HG02763 (cell line): Measurements from ENCODE around the gene BRSK1.

Experiments used
- ATAC-seq: cut with Tn5 transposase; IDR thresholded peaks from one replicate; pipeline ENCODE4 v1.9.1; 2021; ENCODE audit warnings: mild to moderate bottlenecking, moderate library complexity; ENCODE audit not compliant: unreplicated experiment

BRSK1 gene

DNA sequence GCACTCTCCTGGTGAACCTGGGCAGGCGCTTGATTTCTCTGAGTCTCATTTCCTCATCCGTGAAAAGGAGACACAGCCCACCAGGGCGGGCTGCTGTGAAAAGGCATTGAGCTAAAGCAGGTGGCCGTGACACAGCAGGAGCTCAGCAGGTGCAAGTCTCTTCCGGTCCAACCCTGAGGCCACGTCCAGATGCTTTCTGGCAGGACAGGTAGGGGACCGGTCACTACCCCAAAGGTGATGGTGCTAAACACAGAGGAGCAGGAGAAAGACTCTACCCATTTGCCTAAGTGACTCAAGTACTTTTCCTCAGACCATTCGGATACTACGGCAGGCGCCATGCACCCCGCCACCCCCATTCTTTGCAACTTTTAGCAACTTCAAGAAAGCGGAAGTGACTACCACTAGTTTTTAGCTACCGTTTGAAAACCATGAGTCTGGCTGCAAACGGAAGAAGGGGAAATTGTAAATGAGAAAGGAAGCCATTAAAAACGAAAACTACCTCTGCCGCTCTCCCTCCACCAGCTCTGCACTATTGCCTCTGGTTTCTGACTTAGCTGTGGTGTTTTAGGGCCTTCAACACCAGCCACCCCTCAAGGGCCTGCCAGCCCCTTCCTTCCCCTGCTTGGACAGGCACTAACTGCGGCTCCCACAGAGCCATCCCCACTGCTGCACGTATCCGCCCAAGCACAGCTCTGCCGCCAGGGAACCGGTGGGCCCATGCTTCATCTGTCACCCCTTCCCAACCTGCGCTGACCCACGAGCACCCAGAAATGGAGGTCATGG is 29.8 kb upstream of the BRSK1 start:
- no peak for ATAC-seq

GRCh38 chr19:55254625-55254977 is 29.2 kb upstream of the BRSK1 start:
- no peak for ATAC-seq

DNA sequence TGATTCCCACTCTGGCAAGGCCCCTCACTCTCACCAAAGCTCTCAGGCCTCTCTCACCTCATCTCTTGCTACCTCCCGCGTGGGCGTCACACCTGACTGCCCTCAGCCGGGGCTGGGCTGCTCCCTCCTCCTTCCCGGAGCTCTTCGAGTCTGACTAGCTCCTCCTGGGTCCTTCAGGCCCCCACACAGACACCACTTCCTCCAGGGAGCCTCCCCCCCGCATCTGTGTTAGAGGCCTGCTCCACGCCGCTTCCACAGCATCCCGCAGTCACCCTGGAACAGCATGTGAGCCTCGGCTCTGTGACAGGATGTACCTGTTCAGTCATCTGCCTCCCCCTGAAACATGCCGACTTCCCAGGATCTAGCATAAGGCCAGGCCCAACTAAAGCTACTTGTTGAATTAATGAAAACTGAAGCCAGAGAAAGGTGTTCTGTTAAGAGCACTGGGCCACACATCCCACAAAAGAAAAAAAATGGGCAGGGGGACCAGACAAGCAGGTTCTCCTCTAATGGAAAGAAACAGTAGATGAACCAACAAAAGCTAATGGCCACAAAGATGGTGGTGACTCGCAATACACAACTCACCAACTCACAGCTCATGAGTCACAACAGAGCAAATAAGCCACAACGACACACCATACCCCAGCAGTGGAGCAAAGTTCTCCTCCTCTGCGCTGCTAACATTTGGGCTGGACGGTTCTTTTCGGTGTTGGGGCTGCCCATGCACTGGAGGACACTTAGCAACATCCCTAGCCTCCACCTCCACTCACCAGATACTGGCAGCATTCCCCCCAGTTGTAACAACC is 28.0 kb upstream of the BRSK1 start:
- ATAC-seq, result no peak

DNA sequence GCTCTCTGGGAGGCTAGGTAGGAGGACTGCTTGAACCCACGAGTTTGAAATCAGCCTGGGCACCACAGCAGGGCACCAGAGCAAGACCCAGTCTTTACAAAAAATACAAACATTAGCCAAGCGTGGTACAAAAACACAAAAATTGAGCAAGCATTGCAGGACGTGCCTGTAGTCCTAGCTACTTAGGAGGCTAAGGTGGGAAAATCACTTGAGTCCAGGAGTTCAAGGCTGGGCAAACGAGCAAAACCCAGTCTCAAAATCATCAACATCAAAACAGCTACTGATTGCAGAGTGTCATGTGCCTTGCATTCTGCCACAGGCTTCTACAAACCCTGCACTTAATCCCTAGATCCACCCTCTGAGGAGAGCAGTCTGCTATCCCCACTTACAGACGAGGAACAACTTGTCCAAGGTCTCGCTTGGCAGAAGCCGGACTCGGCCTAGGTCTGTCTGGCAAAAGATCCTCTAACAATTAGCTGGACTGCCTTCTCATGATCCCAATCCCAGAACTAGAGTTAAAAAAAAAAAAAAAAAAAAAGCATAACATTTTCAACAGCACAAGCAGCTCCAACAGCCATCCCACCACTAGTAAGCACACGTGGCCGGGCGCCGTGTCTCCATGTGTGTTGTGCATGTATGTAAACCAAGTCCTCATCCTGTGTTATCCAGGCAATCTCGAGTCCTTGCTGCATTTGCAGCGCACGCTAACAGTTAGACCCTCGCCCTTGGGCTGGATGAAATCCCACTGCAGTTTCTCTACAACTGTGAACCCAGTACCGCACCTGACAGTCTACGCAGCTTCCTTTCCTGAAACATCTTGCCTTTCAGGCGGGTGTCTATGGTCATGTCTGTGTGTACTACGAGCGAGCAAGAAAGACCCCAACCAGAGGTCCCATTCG is 27.0 kb upstream of the BRSK1 start:
- no peak for ATAC-seq

DNA sequence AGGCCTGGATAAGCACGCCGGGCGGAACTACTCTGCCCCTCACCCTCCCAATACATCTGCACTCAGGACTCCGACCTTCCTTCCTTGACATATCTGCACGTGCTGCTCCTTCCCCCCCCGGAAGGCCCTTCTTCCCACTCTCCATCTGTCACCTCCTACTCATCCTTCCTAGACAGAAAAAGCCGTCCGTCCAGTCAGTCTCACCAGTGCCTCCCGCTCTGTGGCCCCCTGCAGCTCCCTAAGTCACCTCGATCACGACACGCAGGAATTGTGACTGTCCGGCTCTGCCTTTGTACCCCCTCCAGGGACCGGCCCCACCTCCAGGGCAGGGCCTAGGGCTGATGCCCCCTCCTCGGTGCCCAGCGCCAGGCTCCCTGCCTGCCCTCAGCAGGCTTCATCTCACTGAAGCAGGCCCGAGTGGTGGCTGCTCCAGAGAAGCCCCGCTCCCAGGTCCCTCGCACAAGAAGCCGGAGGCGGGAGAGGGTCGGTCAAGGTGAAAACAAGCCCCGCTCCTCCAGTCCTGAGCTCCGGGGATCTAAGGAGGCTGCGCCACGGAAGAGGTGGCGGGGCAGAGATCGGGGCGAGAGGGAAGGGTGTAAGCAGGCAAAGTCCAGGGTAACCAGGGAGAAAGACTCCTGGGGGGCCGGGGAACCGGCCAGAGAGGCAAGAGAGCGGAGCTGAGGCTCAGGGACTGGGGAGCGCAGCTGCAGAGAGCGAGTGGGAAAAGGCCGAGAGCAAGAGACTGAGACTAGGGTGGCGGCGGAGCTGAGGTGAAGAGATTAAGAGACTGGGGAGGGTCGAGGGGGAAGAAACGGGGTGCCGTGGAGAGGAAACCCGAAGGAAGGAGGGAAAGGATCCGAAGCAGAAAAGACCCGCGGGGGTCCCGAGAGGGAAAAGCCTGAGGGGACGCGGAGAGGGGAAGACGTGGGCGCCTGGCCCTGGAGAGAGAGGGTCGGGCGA is 26.1 kb upstream of the BRSK1 start:
- ATAC-seq, result no peak

DNA sequence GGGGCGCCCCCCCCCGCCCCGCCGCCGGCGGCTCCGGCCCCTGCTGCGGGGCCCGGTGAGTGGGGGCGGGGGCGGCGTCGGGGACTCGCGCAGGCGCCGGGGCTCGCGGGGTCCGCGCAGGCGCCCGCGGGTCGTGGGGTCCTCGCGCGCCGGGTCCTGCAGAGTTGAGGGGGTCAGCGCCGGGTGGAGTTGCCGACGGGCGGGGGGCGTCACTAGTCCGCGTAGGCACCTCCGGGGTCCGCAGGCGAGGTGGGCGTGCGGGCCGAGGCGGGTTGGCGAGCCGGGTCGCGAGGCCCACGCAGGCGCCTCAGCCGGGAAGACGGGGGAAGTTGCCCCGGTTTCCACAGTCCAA is 25.3 kb upstream of the BRSK1 start:
- peak; percentile 17 for ATAC-seq

GRCh38 chr19:55258828-55259539 is 24.8 kb upstream of the BRSK1 start, which contains the start of gene PPP6R1:
Gene PPP6R1, minus strand, starts transcription at chr19:55259017. Its CDS starts 11,914 bp downstream, at chr19:55247103.
- peak; percentile 71 for ATAC-seq

DNA sequence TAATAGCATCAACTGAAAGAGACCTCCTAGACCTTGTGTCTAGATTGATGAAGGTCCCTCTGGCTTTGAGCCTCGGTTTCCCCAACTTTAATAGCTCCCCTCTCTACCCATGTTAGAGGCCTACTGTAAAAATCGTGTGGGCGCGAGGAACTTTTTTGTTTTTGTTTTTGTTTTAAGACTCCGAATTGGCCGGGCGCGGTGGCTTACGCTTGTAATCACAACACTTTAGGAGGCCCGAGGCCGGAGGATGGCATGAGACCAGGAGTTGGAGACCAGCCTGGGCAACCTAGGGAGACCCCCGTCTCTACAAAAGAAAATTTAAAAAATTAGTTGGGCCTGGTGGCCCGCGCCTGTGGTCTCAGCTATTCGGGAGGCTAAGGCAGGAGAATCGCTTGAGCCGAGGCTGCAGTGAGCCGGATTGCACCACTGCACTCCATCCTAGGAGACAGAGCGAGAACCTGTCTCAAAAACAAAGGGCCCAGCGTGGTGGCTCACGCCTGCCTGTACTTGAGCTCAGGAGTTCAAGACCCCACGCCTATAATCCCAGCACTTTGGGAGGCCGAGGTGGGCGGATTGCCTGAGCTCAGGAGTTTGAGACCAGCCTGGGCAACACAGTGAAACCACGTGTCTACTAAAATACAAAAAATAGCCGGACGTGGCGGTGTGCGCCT is 24.1 kb upstream of the BRSK1 start:
- no peak for ATAC-seq

GRCh38 chr19:55261671-55262126 is 22.1 kb upstream of the BRSK1 start:
- ATAC-seq, result no peak

- ATAC-seq, result no peak
Measured at GRCh38 chr19:55262359-55262758, 21.4 kb upstream of the BRSK1 start.

DNA sequence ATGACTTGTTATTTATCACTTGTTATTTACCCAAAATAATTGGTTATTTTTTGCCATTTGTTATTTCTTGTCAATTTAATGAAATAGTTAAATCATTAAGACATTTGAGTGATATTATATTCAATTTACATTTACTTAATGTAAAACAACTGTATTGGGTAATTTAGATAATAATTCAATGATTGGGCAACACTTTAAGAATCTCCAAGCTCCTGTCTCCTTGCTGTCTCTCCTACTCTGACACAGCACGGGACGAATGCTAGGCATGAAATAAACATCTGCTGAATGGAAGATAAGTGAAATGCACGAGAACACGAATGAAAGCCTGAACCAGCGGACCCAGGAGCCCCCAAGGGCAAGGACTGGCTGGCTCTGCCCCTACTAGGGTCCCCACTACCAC is 19.3 kb upstream of the BRSK1 start:
- ATAC-seq, result no peak

- ATAC-seq, result no peak
Measured at GRCh38 chr19:55265173-55265572, 18.6 kb upstream of the BRSK1 start.

GRCh38 chr19:55265723-55266386 is 17.9 kb upstream of the BRSK1 start:
- ATAC-seq, result no peak

DNA sequence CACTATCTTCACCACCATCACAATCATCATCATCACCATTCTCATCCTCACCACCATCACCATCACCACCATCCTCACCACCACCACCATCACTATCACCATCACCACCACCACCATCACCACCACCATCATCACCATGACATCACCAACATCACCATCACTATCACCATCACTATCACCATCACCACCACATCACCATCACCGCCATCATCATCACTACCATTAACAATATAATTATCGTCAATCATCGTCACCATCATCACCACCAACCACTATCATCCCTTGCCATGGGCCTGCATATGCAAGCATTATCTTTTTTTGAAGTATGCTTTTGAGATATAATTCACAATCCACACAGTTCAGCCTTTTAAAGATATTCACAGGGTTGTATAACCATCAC is 17.4 kb upstream of the BRSK1 start:
- ATAC-seq, result no peak

- ATAC-seq, result no peak
Measured at GRCh38 chr19:55266840-55267239, 17.0 kb upstream of the BRSK1 start.

DNA sequence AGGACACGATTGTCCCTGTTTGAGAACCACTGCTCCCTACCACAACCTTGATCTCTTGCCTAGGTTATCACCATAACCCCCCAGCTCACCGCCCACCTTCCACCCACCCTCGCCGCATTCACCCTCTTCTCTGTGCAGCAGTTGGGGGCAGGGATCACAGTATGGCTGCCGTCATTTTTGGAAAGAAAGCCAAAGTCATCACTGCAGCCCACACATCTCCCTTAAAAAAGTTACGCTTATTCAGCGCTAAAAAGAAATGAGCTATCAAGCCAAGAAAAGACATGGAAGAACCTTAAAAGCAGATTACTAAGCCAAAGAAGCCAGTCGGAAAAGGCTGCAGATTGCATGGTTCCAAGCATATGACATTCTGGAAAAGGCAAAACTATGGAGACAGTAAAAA is 14.5 kb upstream of the BRSK1 start:
- ATAC-seq, result no peak

GRCh38 chr19:55270172-55270942 is 13.4 kb upstream of the BRSK1 start:
- no peak for ATAC-seq

DNA sequence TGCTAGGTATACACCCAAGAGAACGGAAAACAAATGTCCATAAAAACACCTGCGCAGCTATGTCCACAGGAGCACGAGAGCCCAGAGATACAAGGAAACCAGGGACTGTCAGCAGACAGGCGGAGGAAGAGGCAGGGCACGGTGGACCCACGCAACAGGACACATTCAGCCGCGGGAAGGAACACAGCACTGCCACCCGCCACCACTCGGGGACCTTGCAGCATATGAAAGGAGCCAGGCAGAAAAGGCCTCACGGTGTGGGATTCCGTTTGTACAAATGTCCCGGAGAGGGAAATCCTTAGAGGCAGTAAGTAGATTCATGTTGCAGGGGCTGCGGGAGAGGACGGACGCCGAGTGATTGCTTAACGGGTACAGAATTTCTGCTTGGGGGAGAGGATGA is 11.7 kb upstream of the BRSK1 start:
- ATAC-seq, result no peak
